ENCODE results near the gene BORCS8. TPM values are rescaled to one million over a fixed set of nuclear protein-coding genes. Genes with fewer than 3 reads are reported as not detected.

The BORCS8 gene
- total and polyA plus RNA-seq, 12 donors, result 21.1 to 33.2 (median 25.0) TPM

- Histone ChIP-seq H3K27me3 (no peaks in the 10 kb centered on the region), H3K4me1 (peaks cover 0 to 31% (median 10%) of the 10 kb centered on the region in 9 donors), H3K36me3 (no peaks in the 10 kb centered on the region), H3K27ac (no peak overlapping the region), H3K9me3 (no peaks in the 10 kb centered on the region), H3K4me3 (no peak overlapping the region)
- ATAC-seq (no peak), DNase-seq (no peak)
- intact Hi-C loops (cut with DNase I), result no loop called here
- no peak for TF ChIP-seq CTCF (IDR thresholded peaks at IDR 0.05)
- WGBS, 2 donors, result 85 to 89% methylated on average over 3 of the region's 3 CpGs
Observed at GRCh38 chr19:19167612-19168011, 24.3 kb downstream of the BORCS8 start.

- H3K9me3 ChIP-seq, result no peaks in the 10 kb centered on the region
- no peaks in the 10 kb centered on the region for H3K27me3 ChIP-seq
- no peak overlapping the region for H3K27ac ChIP-seq
- no peak for TF ChIP-seq CTCF (IDR thresholded peaks at IDR 0.05)
- peaks cover 0 to 9% (median 8%) of the 10 kb centered on the region in 9 donors for H3K4me1 ChIP-seq
- ATAC-seq, result no peak
- WGBS, 2 donors, result 94 to 97% methylated on average over 1 of the region's 1 CpG
- DNase-seq, result no peak
- no peaks in the 10 kb centered on the region for H3K36me3 ChIP-seq
- intact Hi-C loops (cut with DNase I), result no loop called here
- H3K4me3 ChIP-seq, result no peak overlapping the region
Observed at GRCh38 chr19:19165396-19165795, 26.6 kb downstream of the BORCS8 start.

- intact Hi-C loops (cut with DNase I), result no loop called here
- no peak for TF ChIP-seq CTCF (IDR thresholded peaks at IDR 0.05)
- ATAC-seq, result no peak
- H3K9me3 ChIP-seq, result no peaks in the 10 kb centered on the region
- peaks cover 0 to 4% (median 0%) of the 10 kb centered on the region in 7 donors for H3K27me3 ChIP-seq
- H3K36me3 ChIP-seq, result no peaks in the 10 kb centered on the region
- no peaks in the 10 kb centered on the region for H3K4me1 ChIP-seq
- no peak for DNase-seq
- 89 to 92% methylated on average over 7 of the region's 7 CpGs for WGBS, 2 donors
- no peak overlapping the region for H3K4me3 ChIP-seq
- H3K27ac ChIP-seq, result no peak overlapping the region
Observed at GRCh38 chr19:19162495-19162894, 29.5 kb downstream of the BORCS8 start.

GRCh38 chr19:19160461-19161035 is 31.4 kb downstream of the BORCS8 start:
- no peak for TF ChIP-seq CTCF (IDR thresholded peaks at IDR 0.05)
- peaks cover 0 to 9% (median 0%) of the 10 kb centered on the region in 11 donors for H3K9me3 ChIP-seq

More at GRCh38 chr19:19160461-19161035, 31.4 kb downstream of the BORCS8 start:
- Histone ChIP-seq H3K36me3 (peaks cover 0 to 17% (median 0%) of the 10 kb centered on the region in 9 donors), H3K4me3 (no peak overlapping the region), H3K27ac (no peak overlapping the region), H3K4me1 (no peaks in the 10 kb centered on the region), H3K27me3 (peaks cover 0 to 4% (median 0%) of the 10 kb centered on the region in 7 donors)
- intact Hi-C loops (cut with DNase I), result no loop called here
- WGBS, 2 donors, result 54% methylated on average over 23 to 26 of the region's 26 CpGs
- ATAC-seq (no peak), DNase-seq (no peak)
